H9 (cell line): ENCODE measurements around the gene NLE1. TPM values are rescaled to one million over a fixed set of nuclear protein-coding genes. Genes with fewer than 3 reads are reported as not detected.

Experiments used
- DNase-seq: peaks from one replicate; pipeline ENCODE4 v3.0.0-alpha.2; 2017
- H2AFZ ChIP-seq: one replicate; pipeline ENCODE4 v1.6.1; 2013; ENCODE audit warnings: mild to moderate bottlenecking, low read length, control low read depth, moderate library complexity
- H2AK5ac ChIP-seq: 2 replicates; pipeline ENCODE4 v1.6.1; 2013; ENCODE audit warnings: low read length, control low read depth, mixed read lengths; ENCODE audit not compliant: insufficient read length
- H2BK120ac ChIP-seq: one replicate; pipeline ENCODE4 v1.6.1; 2013; ENCODE audit warnings: low read depth, mild to moderate bottlenecking, low read length, control low read depth, inconsistent platforms; ENCODE audit not compliant: poor library complexity, severe bottlenecking
- H2BK12ac ChIP-seq: 2 replicates; pipeline ENCODE4 v1.6.1; 2013; ENCODE audit warnings: low read length, control low read depth, mixed read lengths, low read depth; ENCODE audit not compliant: insufficient read length
- H2BK15ac ChIP-seq: 2 replicates; pipeline ENCODE4 v1.6.1; 2013; ENCODE audit warnings: low read depth, low read length, control low read depth
- H2BK20ac ChIP-seq: one replicate; pipeline ENCODE4 v1.6.1; 2013; ENCODE audit warnings: low read depth, mild to moderate bottlenecking, low read length, control low read depth, inconsistent platforms; ENCODE audit not compliant: poor library complexity, severe bottlenecking
- H2BK5ac ChIP-seq: 2 replicates; pipeline ENCODE4 v1.6.1; 2013; ENCODE audit warnings: low read length, control low read depth, mixed read lengths; ENCODE audit not compliant: insufficient read length
- H3K14ac ChIP-seq: 2 replicates; pipeline ENCODE4 v1.6.1; 2013; ENCODE audit warnings: low read length, control low read depth; ENCODE audit not compliant: insufficient read depth
- H3K18ac ChIP-seq: 2 replicates; pipeline ENCODE4 v1.6.1; 2013; ENCODE audit warnings: low read depth, mild to moderate bottlenecking, mixed read lengths, low read length, control low read depth; ENCODE audit not compliant: insufficient read length
- H3K23ac ChIP-seq: 2 replicates; pipeline ENCODE4 v1.6.1; 2013; ENCODE audit warnings: low read length, control low read depth, mixed read lengths, low read depth; ENCODE audit not compliant: insufficient read length
- H3K23me2 ChIP-seq: 2 replicates; pipeline ENCODE4 v1.6.1; 2013; ENCODE audit warnings: low read depth, mild to moderate bottlenecking, mixed read lengths, low read length, control low read depth; ENCODE audit not compliant: insufficient read length, poor library complexity, severe bottlenecking
- H3K27ac ChIP-seq: 2 replicates; pipeline ENCODE4 v1.5.1; 2013; ENCODE audit warnings: low read length, control low read depth, mixed read lengths, low read depth; ENCODE audit not compliant: insufficient read length
- H3K27me3 ChIP-seq: 2 replicates; pipeline ENCODE4 v1.6.1; 2013; ENCODE audit warnings: low read length, control low read depth, inconsistent platforms; ENCODE audit not compliant: insufficient read depth
- H3K4ac ChIP-seq: 2 replicates; pipeline ENCODE4 v1.6.1; 2013; ENCODE audit warnings: low read depth, mild to moderate bottlenecking, control low read depth, inconsistent platforms, low read length, moderate library complexity
- H3K4me1 ChIP-seq: 2 replicates; pipeline ENCODE4 v1.6.1; 2013; ENCODE audit warnings: low read length, control low read depth, inconsistent platforms; ENCODE audit not compliant: insufficient read depth
- H3K4me2 ChIP-seq: 2 replicates; pipeline ENCODE4 v1.6.1; 2013; ENCODE audit warnings: low read length, control low read depth, mixed read lengths; ENCODE audit not compliant: insufficient read length, insufficient read depth
- H3K56ac ChIP-seq: 2 replicates; pipeline ENCODE4 v1.6.1; 2013; ENCODE audit warnings: low read depth, mild to moderate bottlenecking, mixed read lengths, low read length, control low read depth; ENCODE audit not compliant: insufficient read length
- H3K79me1 ChIP-seq: 2 replicates; pipeline ENCODE4 v1.6.1; 2013; ENCODE audit warnings: low read depth, mild to moderate bottlenecking, moderate library complexity, low read length, control low read depth, inconsistent platforms; ENCODE audit not compliant: insufficient read depth, poor library complexity, severe bottlenecking
- H3K79me2 ChIP-seq: 2 replicates; pipeline ENCODE4 v1.6.1; 2013; ENCODE audit warnings: low read length, control low read depth, inconsistent platforms; ENCODE audit not compliant: insufficient read depth
- H3K9ac ChIP-seq: 2 replicates; pipeline ENCODE4 v1.6.1; 2013; ENCODE audit warnings: low read length, control low read depth, mixed read lengths; ENCODE audit not compliant: insufficient read length; ENCODE audit errors: extremely low read depth
- H3K9me3 ChIP-seq: one replicate; pipeline ENCODE4 v1.6.1; 2013; ENCODE audit warnings: low read depth, low read length, inconsistent platforms; ENCODE audit not compliant: control insufficient read depth
- H3T11ph ChIP-seq: one replicate; pipeline ENCODE4 v1.6.1; 2013; ENCODE audit warnings: mild to moderate bottlenecking, low read length, control low read depth, inconsistent platforms
- H4K20me1 ChIP-seq: one replicate; pipeline ENCODE4 v1.6.1; 2013; ENCODE audit not compliant: control insufficient read depth, insufficient read length, insufficient read depth
- H4K5ac ChIP-seq: 2 replicates; pipeline ENCODE4 v1.6.1; 2013; ENCODE audit warnings: low read depth, mild to moderate bottlenecking, mixed read lengths, low read length, control low read depth; ENCODE audit not compliant: insufficient read length
- H4K8ac ChIP-seq: replicated peaks from 2 replicates; pipeline ENCODE4 v1.6.1; 2013; ENCODE audit warnings: low read length, control low read depth, mixed read lengths, low read depth; ENCODE audit not compliant: insufficient read length
- H4K91ac ChIP-seq: 2 replicates; pipeline ENCODE4 v1.6.1; 2013; ENCODE audit warnings: low read depth, mild to moderate bottlenecking, moderate library complexity, mixed read lengths, low read length, control low read depth; ENCODE audit not compliant: insufficient read length
- H3K27ac Mint-ChIP-seq, 3 experiments: 2 replicates in 2 of 3; 3 replicates in 1 of 3; pipeline ENCODE4 v1.8.0; 2020 to 2021; ENCODE audit warnings: mixed read lengths in 3 of 3, mild to moderate bottlenecking in 1 of 3, moderate library complexity in 1 of 3
- H3K27me3 Mint-ChIP-seq: 2 replicates; pipeline ENCODE4 v1.8.0; 2021; ENCODE audit warnings: low read depth, mild to moderate bottlenecking, moderate library complexity, mixed read lengths
- H3K36me3 Mint-ChIP-seq, 3 experiments: 2 replicates in 2 of 3; 3 replicates in 1 of 3; pipeline ENCODE4 v1.8.0; 2020 to 2021; ENCODE audit warnings: low read depth in 3 of 3, mixed read lengths in 3 of 3; ENCODE audit not compliant: insufficient read depth in 1 of 3
- H3K4me1 Mint-ChIP-seq, 2 experiments: 2 replicates each; pipeline ENCODE4 v1.8.0; 2020; ENCODE audit warnings: mixed read lengths in 2 of 2
- H3K4me3 Mint-ChIP-seq, 2 experiments: 2 replicates in 1 of 2; 3 replicates in 1 of 2; pipeline ENCODE4 v1.8.0; 2020 to 2021; ENCODE audit warnings: mild to moderate bottlenecking in 2 of 2, mixed read lengths in 2 of 2, moderate library complexity in 1 of 2
- H3K9me3 Mint-ChIP-seq, 2 experiments: 2 replicates in 1 of 2; 3 replicates in 1 of 2; pipeline ENCODE4 v1.8.0; 2020; ENCODE audit warnings: mild to moderate bottlenecking in 2 of 2, mixed read lengths in 2 of 2, moderate library complexity in 1 of 2
- CTCF ChIP-seq: fragments of 200-600 bp; sonication (generic); conservative IDR thresholded peaks from 3 replicates; pipeline ENCODE4 v1.8.0; 2021; ENCODE audit warnings: antibody characterized with exemption, mild to moderate bottlenecking
- WGBS: extraction: QIAGEN DNeasy Blood & Tissue Kit; methylation state at CpG from one replicate; pipeline ENCODE4 v1.1.7; 2013; ENCODE audit warnings: missing lambda C conversion rate, low lambda C conversion rate, mixed read lengths; ENCODE audit not compliant: insufficient read length; ENCODE audit errors: extremely low coverage; 5-methylcytosine and 5-hydroxymethylcytosine counted together
- total RNA-seq: library from RNA; stranded (reverse); gene quantifications from 2 replicates; pipeline ENCODE4 v1.2.1, GENCODE V29; 2021

The NLE1 gene
- total RNA-seq, 1 experiment from 2014 or later: 43.9 TPM

GRCh38 chr17:35119370-35120165 lies 22.5 kb downstream of the NLE1 start, which contains the start of gene RAD51D:
TSS of gene RAD51D (minus strand) at chr17:35119860. CDS start at chr17:35119613, 247 bp downstream.
- H2BK20ac ChIP-seq: no peak within 1 kb of the TSS
- no peak within 1 kb of the TSS for H2BK12ac ChIP-seq
- no peaks in the 10 kb centered on the region for H3K9me3 Mint-ChIP-seq
- no peaks in the 10 kb centered on the region for H3K79me2 ChIP-seq
- H4K91ac ChIP-seq: no peak within 1 kb of the TSS
- peak within 1 kb of the TSS; percentile 63 to 96 (median 95); a peak in 5 of 7 replicates for H3K27ac Mint-ChIP-seq
- WGBS: no CpG with 5 or more reads among the region's 72 CpGs
- H4K8ac ChIP-seq: no peak within 1 kb of the TSS
- H2BK120ac ChIP-seq: no peak within 1 kb of the TSS
- no peak within 1 kb of the TSS for H3T11ph ChIP-seq
- peak within 1 kb of the TSS; percentile 31 for H3K4me2 ChIP-seq
- H3K9me3 ChIP-seq: no peaks in the 10 kb centered on the region
- peak within 1 kb of the TSS; percentile 33; the same call in 1 of the 2 replicates for H3K14ac ChIP-seq
- H2BK5ac ChIP-seq: no peak within 1 kb of the TSS
- H2AK5ac ChIP-seq: no peak within 1 kb of the TSS
- no peaks in the 10 kb centered on the region; the same call in 1 of the 2 replicates for H3K4me1 ChIP-seq
- H3K9ac ChIP-seq: peak within 1 kb of the TSS; percentile 43
- no peak within 1 kb of the TSS for H3K23ac ChIP-seq
- no peak within 1 kb of the TSS for H2BK15ac ChIP-seq
- no peak within 1 kb of the TSS for H4K5ac ChIP-seq
- H3K27ac ChIP-seq: no peak within 1 kb of the TSS
- peak; percentile 92 for TF ChIP-seq CTCF
- H3K4me3 Mint-ChIP-seq: peak within 1 kb of the TSS; percentile 81 to 87
- H3K4me1 Mint-ChIP-seq: peaks cover 21 to 23% of the 10 kb centered on the region in 2 experiments
- peaks cover 16% of the 10 kb centered on the region for H3K27me3 Mint-ChIP-seq
- peak within 1 kb of the TSS; percentile 16 for H2AFZ ChIP-seq
- peaks cover 2 to 8% (median 6%) of the 10 kb centered on the region in 3 experiments for H3K36me3 Mint-ChIP-seq
- H3K23me2 ChIP-seq: peaks cover 5% of the 10 kb centered on the region
- no peaks in the 10 kb centered on the region for H3K79me1 ChIP-seq
- no peak within 1 kb of the TSS for H3K56ac ChIP-seq
- H4K20me1 ChIP-seq: peaks cover 2% of the 10 kb centered on the region
- no peak within 1 kb of the TSS for H3K4ac ChIP-seq
- H3K27me3 ChIP-seq: no peaks in the 10 kb centered on the region
- H3K18ac ChIP-seq: peak within 1 kb of the TSS; percentile 51
- DNase-seq: peak; percentile 93
